GM12878 (cell line): ENCODE results near the gene TMPRSS12. TPM values are rescaled to one million over a fixed set of nuclear protein-coding genes. Genes with fewer than 3 reads are reported as not detected.

ENCODE experiments used
- ATAC-seq: fragments of 200-7000 bp; cut with Tn5 transposase; 3 replicates; pipeline ENCODE4 v1.9.1; 2020; ENCODE audit warnings: mild to moderate bottlenecking, moderate library complexity
- BruUV-seq: library from RNA; stranded (reverse); fragments of 400-500 nt; replicated peaks from 2 replicates; lab custom pipeline; 2021; lab: Mats Ljungman, UMichigan
- CTCF ChIA-PET: fragments of 300-600 bp; sonication (Branson Sonifier 250); formaldehyde crosslinking; extraction: SDS; loops from one replicate; lab custom pipeline; 2021; ENCODE audit warnings: inconsistent platforms; lab: Yijun Ruan, JAX
- POLR2A ChIA-PET: fragments of 350-600 bp; formaldehyde crosslinking; extraction: SDS; loops from one replicate; lab custom pipeline; 2021; ENCODE audit warnings: inconsistent platforms; lab: Charles Lee
- RAD21 ChIA-PET: fragments of 300-600 bp; sonication (Branson Sonifier 250); formaldehyde crosslinking; loops from one replicate; lab custom pipeline; 2023; ENCODE audit warnings: antibody characterized with exemption; ENCODE audit not compliant: unreplicated experiment; lab: Charles Lee
- SMC1A ChIA-PET: fragments of 300-600 bp; sonication (Branson Sonifier 250); formaldehyde crosslinking; loops from one replicate; lab custom pipeline; 2023; ENCODE audit not compliant: unreplicated experiment, uncharacterized antibody; lab: Charles Lee
- DNase-seq: peaks from one replicate; pipeline ENCODE4 v3.0.0-alpha.2; 2011; ENCODE audit warnings: low read depth, low spot score
- FAIRE-seq: peaks from 3 replicates; lab custom pipeline; 2011; peaks lifted over from hg19 to GRCh38; lab: Jason Lieb, UNC
- H2AFZ ChIP-seq: 2 replicates; pipeline ENCODE4 v1.6.0; 2011; ENCODE audit warnings: low read depth, low read length, control low read depth; ENCODE audit not compliant: control insufficient read depth
- H3K27ac ChIP-seq: 2 replicates; pipeline ENCODE4 v1.5.1; 2011; ENCODE audit warnings: control low read depth; ENCODE audit not compliant: control insufficient read depth, insufficient read depth
- H3K27me3 ChIP-seq, 2 experiments: replicated peaks in 1 of 2; 2 replicates each; pipeline versions ENCODE4 v1.6.0 to v1.6.1; 2011; ENCODE audit warnings: low read length in 1 of 2; ENCODE audit not compliant: control insufficient read depth in 2 of 2, insufficient read depth in 2 of 2
- H3K36me3 ChIP-seq, 2 experiments: 2 replicates each; pipeline ENCODE4 v1.5.1; 2011; ENCODE audit warnings: low read length in 1 of 2; ENCODE audit not compliant: control insufficient read depth in 2 of 2, insufficient read depth in 2 of 2
- H3K4me1 ChIP-seq: 2 replicates; pipeline ENCODE4 v1.6.1; 2011; ENCODE audit warnings: mild to moderate bottlenecking, low read length, moderate library complexity, mixed read lengths; ENCODE audit not compliant: control insufficient read depth, insufficient read depth
- H3K4me2 ChIP-seq: 2 replicates; pipeline ENCODE4 v1.6.0; 2011; ENCODE audit warnings: control low read depth; ENCODE audit not compliant: control insufficient read depth, insufficient read depth
- H3K4me3 ChIP-seq: fragments of 200-600 bp; sonication (generic); 2 replicates; pipeline ENCODE4 v1.5.1; 2016
- H3K79me2 ChIP-seq: 2 replicates; pipeline ENCODE4 v1.6.0; 2011; ENCODE audit warnings: low read length; ENCODE audit not compliant: control insufficient read depth, insufficient read depth
- H3K9ac ChIP-seq: 2 replicates; pipeline ENCODE4 v1.8.0; 2011; ENCODE audit warnings: low read length, control low read depth, mixed read lengths; ENCODE audit not compliant: control insufficient read depth, insufficient read depth
- H3K9me3 ChIP-seq: replicated peaks from 3 replicates; pipeline ENCODE4 v1.5.1; 2011; ENCODE audit warnings: mild to moderate bottlenecking, low read length; ENCODE audit not compliant: control insufficient read depth, insufficient read depth
- H4K20me1 ChIP-seq: 2 replicates; pipeline ENCODE4 v1.6.0; 2011; ENCODE audit not compliant: control insufficient read depth, insufficient read depth
- EP300 ChIP-seq, 2 experiments: fragments of 150-350 bp in 1 of 2; IDR thresholded peaks; 2 replicates each; pipeline ENCODE4 v1.6.1; 2011 to 2012; ENCODE audit warnings: low read depth in 2 of 2, low read length in 2 of 2, borderline replicate concordance in 1 of 2, improper control_type of control experiment in 1 of 2, inconsistent platforms in 1 of 2; ENCODE audit not compliant: control insufficient read depth in 1 of 2
- JUNB ChIP-seq: IDR thresholded peaks from 2 replicates; pipeline ENCODE4 v1.6.1; 2016; ENCODE audit warnings: antibody characterized with exemption, mild to moderate bottlenecking
- MXI1 ChIP-seq: fragments of 150-350 bp; IDR thresholded peaks from 2 replicates; pipeline ENCODE4 v1.6.1; 2011; ENCODE audit warnings: low read depth, mild to moderate bottlenecking, inconsistent platforms, low read length, improper control_type of control experiment
- NFIC ChIP-seq: IDR thresholded peaks from 2 replicates; pipeline ENCODE4 v1.6.1; 2012; ENCODE audit warnings: low read depth, mild to moderate bottlenecking, inconsistent platforms, low read length, moderate library complexity
- NFXL1 ChIP-seq: fragments of 450-650 bp; IDR thresholded peaks from 2 replicates; pipeline ENCODE4 v1.6.1; 2017; ENCODE audit warnings: antibody characterized with exemption, mild to moderate bottlenecking, borderline replicate concordance
- NR2F1 ChIP-seq: fragments of 450-650 bp; conservative IDR thresholded peaks from 2 replicates; pipeline ENCODE4 v1.6.1; 2017; ENCODE audit warnings: mild to moderate bottlenecking
- SREBF2 ChIP-seq: IDR thresholded peaks from 2 replicates; pipeline ENCODE4 v1.6.1; 2012; ENCODE audit warnings: mild to moderate bottlenecking, low read length
- YY1 ChIP-seq: IDR thresholded peaks from 2 replicates; pipeline ENCODE4 v1.6.1; 2011; ENCODE audit warnings: low read depth, mild to moderate bottlenecking, low read length
- ZNF274 ChIP-seq: IDR thresholded peaks from one replicate; pipeline ENCODE4 v1.8.0; 2011; ENCODE audit not compliant: insufficient read length, insufficient read depth
- WGBS: methylation state at CpG from one replicate; pipeline ENCODE4 v1.1.6; 2016; ENCODE audit warnings: low lambda C conversion rate; ENCODE audit not compliant: insufficient replicate concordance, insufficient coverage; ENCODE audit errors: missing lambda C conversion rate; 5-methylcytosine and 5-hydroxymethylcytosine counted together
- in situ Hi-C: fragments of 300-500 bp; cut with MboI; formaldehyde crosslinking; loops from 9 replicates; pipeline ENCODE4 v1.14.3; 2018; ENCODE audit warnings: mixed read lengths
- intact Hi-C: fragments of 100-400 bp; cut with micrococcal nuclease; formaldehyde crosslinking; loops from one replicate; pipeline ENCODE4 v1.14.2; 2022; ENCODE audit not compliant: unreplicated experiment
- polyA plus RNA-seq, 11 experiments: library from polyadenylated mRNA; depleted of rRNA in 4 of 11; unstranded in 6 of 11; stranded (reverse) in 5 of 11; fragments of >200 nt; fragmentation: Nextera tagmentation in 4 of 11; fragmentation: Illumina TruSeq in 1 of 11; extraction: Ambion mirVana in 4 of 11; extraction: Trizol in 1 of 11; gene quantifications; 1 replicate in 1 of 11; 2 replicates in 10 of 11; pipeline versions ENCODE4 v1.2.1 to v1.2.3, GENCODE V29; 2011 to 2016; ENCODE audit warnings: inconsistent platforms in 2 of 11, missing spikeins in 2 of 11, low read depth in 1 of 11
- total RNA-seq, 4 experiments: library from RNA; depleted of rRNA in 3 of 4; stranded (reverse); fragments of >200 nt in 3 of 4; fragmentation: Illumina TruSeq in 1 of 4; extraction: Trizol in 1 of 4; gene quantifications; 2 replicates each; pipeline versions ENCODE4 v1.2.1 to v1.2.3, GENCODE V29; 2013 to 2021
- TF ChIP-seq, protein P1 (sequence below): IDR thresholded peaks from 2 replicates; pipeline ENCODE4 v1.6.1; 2012; ENCODE audit warnings: low read length, inconsistent platforms
- TF ChIP-seq, protein P2 (sequence below): fragments of 450-650 bp; IDR thresholded peaks from 2 replicates; pipeline ENCODE4 v1.6.1; 2018; ENCODE audit warnings: borderline replicate concordance, mild to moderate bottlenecking; ENCODE audit not compliant: partially characterized antibody
- TF ChIP-seq, protein P3 (sequence below): IDR thresholded peaks from 2 replicates; pipeline ENCODE4 v1.6.1; 2012; ENCODE audit warnings: low read depth, low read length, improper control_type of control experiment
- TF ChIP-seq, protein P4 (sequence below): fragments of 450-650 bp; formaldehyde crosslinking; IDR thresholded peaks from 2 replicates; pipeline ENCODE4 v1.5.0; 2022; ENCODE audit warnings: mild to moderate bottlenecking, missing genetic modification characterization

TMPRSS12 gene
- total and polyA plus RNA-seq, 10 of the 15 experiments (the other 5 are each of a cell fraction or from before 2014, with no cell fraction given) = not detected

DNA sequence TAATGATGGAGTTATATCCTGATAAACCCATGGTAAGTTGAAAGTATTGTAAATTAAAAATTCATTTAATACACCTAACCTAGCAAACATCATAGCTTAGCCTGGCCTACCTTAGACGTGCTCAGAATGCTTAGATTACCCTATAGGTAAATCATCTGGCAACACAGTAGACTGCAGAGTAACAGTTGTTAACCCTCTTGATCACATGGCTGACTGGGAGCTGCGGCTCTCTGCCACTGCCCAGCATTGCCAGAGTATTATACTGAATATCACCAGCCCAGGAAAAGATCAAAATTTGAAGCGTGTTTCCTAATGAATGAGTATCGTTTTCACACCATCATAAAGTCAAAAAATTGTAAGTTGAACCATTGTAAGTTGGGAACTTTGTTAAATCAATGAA is 17.8 kb upstream of the TMPRSS12 start:
- no peak overlapping the region; the same call in 1 of the 2 replicates for H2AFZ ChIP-seq
- no peaks in the 10 kb centered on the region for H4K20me1 ChIP-seq
- H3K4me3 ChIP-seq = no peak overlapping the region
- FAIRE-seq (no peak), ATAC-seq (no peak; the same call in 2 of the 3 replicates), DNase-seq (no peak)
- no peak overlapping the region for H3K4me2 ChIP-seq
- H3K27ac ChIP-seq = no peak overlapping the region
- BruUV-seq = no TSS peak
- ChIA-PET CTCF (interaction anchor here (0.6 to 5.6 kb wide), 28 partner anchors 10 to 989 kb away, joined by 3 to 149 read pairs (median 4); partner anchors contain the start of gene SLC11A2), RAD21 (interaction anchor here (0.7 to 5.7 kb wide), 15 partner anchors 14 to 1493 kb away, joined by 3 to 114 read pairs (median 5); partner anchors contain the start of genes DIP2B and SLC11A2), POLR2A (interaction anchor here (0.6 kb wide), 3 partner anchors 145 to 219 kb away, joined by 3 read pairs; no protein-coding TSS in a partner anchor), SMC1A (interaction anchor here (0.6 to 7.3 kb wide), 14 partner anchors 9 to 518 kb away, joined by 3 to 129 read pairs (median 4); partner anchors contain the start of gene SLC11A2)
- no peaks in the 10 kb centered on the region for H3K4me1 ChIP-seq
- no peaks in the 10 kb centered on the region for H3K9me3 ChIP-seq
- in situ Hi-C loops (loop anchor here (5.0 kb wide), 1 partner anchor 167 kb away; no protein-coding TSS in a partner anchor), intact Hi-C loops (loop anchor here (1.0 to 10.0 kb wide), 5 partner anchors 60 to 516 kb away; partner anchors contain the start of gene SLC11A2)
- 22% methylated on average over 4 of the region's 4 CpGs for WGBS
- H3K36me3 ChIP-seq = no peaks in the 10 kb centered on the region
- no peaks in the 10 kb centered on the region for H3K79me2 ChIP-seq
- H3K27me3 ChIP-seq = no peaks in the 10 kb centered on the region
- no peak overlapping the region for H3K9ac ChIP-seq
- TF ChIP-seq, protein P1, sequence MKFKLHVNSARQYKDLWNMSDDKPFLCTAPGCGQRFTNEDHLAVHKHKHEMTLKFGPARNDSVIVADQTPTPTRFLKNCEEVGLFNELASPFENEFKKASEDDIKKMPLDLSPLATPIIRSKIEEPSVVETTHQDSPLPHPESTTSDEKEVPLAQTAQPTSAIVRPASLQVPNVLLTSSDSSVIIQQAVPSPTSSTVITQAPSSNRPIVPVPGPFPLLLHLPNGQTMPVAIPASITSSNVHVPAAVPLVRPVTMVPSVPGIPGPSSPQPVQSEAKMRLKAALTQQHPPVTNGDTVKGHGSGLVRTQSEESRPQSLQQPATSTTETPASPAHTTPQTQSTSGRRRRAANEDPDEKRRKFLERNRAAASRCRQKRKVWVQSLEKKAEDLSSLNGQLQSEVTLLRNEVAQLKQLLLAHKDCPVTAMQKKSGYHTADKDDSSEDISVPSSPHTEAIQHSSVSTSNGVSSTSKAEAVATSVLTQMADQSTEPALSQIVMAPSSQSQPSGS = no peak
- no peak for TF ChIP-seq SREBF2
- TF ChIP-seq NFXL1 = no peak
- TF ChIP-seq JUNB = no peak
- TF ChIP-seq, protein P2, sequence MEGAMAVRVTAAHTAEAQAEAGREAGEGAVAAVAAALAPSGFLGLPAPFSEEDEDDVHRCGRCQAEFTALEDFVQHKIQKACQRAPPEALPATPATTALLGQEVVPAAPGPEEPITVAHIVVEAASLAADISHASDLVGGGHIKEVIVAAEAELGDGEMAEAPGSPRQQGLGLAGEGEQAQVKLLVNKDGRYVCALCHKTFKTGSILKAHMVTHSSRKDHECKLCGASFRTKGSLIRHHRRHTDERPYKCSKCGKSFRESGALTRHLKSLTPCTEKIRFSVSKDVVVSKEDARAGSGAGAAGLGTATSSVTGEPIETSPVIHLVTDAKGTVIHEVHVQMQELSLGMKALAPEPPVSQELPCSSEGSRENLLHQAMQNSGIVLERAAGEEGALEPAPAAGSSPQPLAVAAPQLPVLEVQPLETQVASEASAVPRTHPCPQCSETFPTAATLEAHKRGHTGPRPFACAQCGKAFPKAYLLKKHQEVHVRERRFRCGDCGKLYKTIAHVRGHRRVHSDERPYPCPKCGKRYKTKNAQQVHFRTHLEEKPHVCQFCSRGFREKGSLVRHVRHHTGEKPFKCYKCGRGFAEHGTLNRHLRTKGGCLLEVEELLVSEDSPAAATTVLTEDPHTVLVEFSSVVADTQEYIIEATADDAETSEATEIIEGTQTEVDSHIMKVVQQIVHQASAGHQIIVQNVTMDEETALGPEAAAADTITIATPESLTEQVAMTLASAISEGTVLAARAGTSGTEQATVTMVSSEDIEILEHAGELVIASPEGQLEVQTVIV = no peak
- TF ChIP-seq ZNF274 = no peak
- TF ChIP-seq EP300 (IDR thresholded peaks at IDR 0.05; ENCODE audit: borderline replicate concordance in 1 of 2, control insufficient read depth in 1 of 2, low read depth in 2 of 2, low read length in 2 of 2) = no peak
- no peak for TF ChIP-seq NFIC
- no peak for TF ChIP-seq MXI1
- no peak for TF ChIP-seq YY1
- TF ChIP-seq, protein P3, sequence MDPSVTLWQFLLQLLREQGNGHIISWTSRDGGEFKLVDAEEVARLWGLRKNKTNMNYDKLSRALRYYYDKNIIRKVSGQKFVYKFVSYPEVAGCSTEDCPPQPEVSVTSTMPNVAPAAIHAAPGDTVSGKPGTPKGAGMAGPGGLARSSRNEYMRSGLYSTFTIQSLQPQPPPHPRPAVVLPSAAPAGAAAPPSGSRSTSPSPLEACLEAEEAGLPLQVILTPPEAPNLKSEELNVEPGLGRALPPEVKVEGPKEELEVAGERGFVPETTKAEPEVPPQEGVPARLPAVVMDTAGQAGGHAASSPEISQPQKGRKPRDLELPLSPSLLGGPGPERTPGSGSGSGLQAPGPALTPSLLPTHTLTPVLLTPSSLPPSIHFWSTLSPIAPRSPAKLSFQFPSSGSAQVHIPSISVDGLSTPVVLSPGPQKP = no peak
- TF ChIP-seq, protein P4, sequence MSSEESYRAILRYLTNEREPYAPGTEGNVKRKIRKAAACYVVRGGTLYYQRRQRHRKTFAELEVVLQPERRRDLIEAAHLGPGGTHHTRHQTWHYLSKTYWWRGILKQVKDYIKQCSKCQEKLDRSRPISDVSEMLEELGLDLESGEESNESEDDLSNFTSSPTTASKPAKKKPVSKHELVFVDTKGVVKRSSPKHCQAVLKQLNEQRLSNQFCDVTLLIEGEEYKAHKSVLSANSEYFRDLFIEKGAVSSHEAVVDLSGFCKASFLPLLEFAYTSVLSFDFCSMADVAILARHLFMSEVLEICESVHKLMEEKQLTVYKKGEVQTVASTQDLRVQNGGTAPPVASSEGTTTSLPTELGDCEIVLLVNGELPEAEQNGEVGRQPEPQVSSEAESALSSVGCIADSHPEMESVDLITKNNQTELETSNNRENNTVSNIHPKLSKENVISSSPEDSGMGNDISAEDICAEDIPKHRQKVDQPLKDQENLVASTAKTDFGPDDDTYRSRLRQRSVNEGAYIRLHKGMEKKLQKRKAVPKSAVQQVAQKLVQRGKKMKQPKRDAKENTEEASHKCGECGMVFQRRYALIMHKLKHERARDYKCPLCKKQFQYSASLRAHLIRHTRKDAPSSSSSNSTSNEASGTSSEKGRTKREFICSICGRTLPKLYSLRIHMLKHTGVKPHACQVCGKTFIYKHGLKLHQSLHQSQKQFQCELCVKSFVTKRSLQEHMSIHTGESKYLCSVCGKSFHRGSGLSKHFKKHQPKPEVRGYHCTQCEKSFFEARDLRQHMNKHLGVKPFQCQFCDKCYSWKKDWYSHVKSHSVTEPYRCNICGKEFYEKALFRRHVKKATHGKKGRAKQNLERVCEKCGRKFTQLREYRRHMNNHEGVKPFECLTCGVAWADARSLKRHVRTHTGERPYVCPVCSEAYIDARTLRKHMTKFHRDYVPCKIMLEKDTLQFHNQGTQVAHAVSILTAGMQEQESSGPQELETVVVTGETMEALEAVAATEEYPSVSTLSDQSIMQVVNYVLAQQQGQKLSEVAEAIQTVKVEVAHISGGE (CRISPR knock-in tag) = no peak
- no peak for TF ChIP-seq NR2F1
